NCI-H446 (cell line): ENCODE results near the gene GATA6.
"Not testable (repeated sequence)": the region's sequence is repeated elsewhere in the genome, so short reads cannot be mapped to it uniquely, and the experiment has no call there.

Source experiments
- DNase-seq, 2 experiments: peaks; one replicate each; lab custom pipeline; 2025; lab: John Stamatoyannopoulos, UW

GATA6 gene

DNA sequence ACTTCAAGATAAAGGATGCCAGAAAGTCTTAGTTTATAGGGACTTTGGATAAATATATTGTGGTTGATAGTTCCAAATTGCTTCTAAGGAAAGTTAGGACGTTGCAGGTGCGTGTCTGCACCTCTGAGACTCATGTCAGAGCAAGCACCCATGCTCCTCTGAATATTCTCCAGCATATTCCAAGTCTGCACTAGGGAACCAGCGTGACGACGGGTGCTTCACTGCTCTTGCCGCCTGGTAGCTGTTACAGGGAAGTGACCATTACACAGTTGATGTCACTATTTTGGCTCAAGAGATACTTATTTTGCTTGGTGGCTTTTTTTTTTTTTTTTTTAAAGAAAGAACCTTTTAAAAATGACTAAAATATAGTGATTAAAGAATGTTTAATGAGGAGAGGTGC, 35.6 kb downstream of the GATA6 start:
- DNase-seq, result no peak

DNA sequence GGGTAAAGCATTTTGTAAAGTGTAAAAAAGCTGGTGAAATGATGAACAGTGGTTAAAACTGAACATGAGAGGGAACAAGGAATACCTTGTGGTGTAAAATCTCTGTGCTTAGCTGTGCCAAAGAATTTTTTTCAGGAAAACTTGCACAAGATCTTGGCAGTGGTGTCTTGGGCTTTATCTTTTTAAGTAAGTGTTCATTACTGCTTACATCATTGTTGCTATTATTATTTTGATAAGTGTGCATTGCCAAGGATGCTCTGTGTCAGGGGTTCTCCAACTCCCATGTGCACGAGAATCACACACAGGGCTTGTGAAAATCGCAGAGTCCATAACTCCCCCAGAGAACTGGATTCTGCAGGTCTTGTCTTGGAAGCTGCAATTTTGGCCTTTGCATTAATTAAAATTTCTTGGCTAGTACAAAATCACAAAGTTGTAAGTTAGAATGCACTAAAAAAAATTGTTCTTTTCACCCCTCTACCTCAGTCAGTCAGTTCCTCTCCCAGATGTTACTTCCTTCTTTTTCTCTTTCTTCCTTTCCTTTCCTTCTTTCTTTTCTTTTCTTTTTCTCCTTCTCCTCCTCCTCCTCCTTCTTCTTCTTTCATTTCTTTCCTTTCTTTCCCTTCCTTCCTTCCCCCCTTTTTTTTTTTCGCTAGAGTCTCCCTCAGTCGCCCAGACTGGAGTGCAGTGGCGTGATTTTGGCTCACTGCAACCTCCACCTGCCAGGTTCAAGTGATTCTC, 37.8 kb downstream of the GATA6 start:
- no peak for DNase-seq

DNA sequence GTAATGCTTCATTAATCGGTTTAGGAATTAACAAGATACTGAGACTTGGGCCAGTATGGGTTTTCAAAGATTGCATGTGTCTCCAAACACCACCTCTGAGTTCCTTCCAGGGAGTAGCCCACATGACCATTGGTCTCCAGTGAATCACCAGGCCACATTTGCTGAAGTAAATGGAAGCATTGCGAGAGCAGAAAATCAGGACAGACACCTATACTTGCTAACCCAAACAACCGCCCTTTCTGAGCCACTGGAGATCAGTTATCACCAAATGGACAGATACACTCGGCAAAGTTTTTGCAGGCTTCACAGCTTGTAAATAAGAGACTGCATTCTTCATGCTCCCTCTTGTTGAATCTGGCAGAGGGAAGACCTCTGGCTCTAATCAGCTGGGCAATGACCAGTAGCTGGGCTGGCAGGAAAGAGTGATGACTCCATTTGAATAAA, 40.9 kb downstream of the GATA6 start:
- no peak for DNase-seq

DNA sequence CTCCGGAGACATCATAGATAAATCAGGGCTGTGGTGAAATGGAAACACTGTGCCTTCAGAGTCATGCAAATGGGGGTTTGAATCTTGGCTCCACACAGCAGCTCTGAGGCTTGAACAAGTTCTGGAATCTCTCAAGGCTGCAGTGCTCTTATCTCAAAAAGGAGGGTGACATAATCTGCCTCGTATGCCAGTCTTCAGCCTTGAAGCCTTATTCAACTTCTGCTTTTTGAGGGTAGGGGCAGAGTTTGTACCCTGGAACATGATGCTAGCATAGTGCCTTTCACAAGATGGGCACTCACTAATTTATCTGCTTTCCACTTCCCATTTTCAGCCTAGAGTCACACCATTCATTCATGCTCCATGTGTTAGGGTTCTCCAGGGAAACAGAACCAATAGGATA, 42.3 kb downstream of the GATA6 start:
- no peak for DNase-seq

GRCh38 chr18:22213333-22213973, 44.1 kb downstream of the GATA6 start:
- peak in 1 of 2 experiments; percentile 18 for DNase-seq

DNA sequence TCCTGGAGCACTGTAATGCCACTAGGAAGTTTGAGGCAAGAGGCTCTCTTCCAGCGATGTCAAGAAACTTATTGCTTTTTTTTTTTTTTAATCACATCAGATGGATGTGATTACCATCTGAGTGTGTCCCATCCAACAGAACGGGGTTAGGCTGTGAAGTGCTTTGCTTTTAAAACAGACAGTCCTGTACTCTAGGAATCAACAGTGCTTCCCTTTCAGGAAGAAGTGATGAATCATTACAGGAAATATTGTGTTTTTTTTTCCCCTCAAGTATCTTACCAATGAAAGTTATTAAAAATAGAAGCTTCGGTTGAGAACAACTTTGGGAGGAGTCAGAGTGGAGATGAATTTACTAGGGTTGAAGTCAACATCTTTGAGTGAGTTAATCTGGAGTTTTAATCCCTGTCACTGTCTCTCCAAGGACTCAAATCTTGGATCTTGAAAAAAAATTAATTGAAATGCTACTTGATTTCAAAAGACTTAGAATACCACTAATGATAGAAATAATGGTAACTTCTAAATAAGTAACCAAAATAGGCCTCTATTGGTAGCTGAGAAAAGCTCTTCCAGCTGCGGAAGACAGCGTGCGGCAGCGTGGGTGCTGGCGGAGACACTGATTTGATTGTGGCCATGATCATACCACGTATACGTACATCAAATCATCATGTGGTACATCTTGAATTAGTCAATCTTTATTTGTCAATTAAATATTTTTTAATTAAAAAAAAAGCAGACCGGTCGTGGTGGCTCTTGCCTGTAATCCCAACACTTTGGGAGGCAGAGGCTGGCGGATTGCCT, 45.5 kb downstream of the GATA6 start:
- DNase-seq, result no peak

- no peak for DNase-seq
Measured at GRCh38 chr18:22218835-22219234, 49.4 kb downstream of the GATA6 start.

- DNase-seq, result no peak
Measured at GRCh38 chr18:22219568-22220355, 50.4 kb downstream of the GATA6 start.

- DNase-seq, result not testable (repeated sequence)
Measured at GRCh38 chr18:22220585-22220984, 51.2 kb downstream of the GATA6 start.

- no peak for DNase-seq
Measured at GRCh38 chr18:22221350-22221749, 52.0 kb downstream of the GATA6 start.

DNA sequence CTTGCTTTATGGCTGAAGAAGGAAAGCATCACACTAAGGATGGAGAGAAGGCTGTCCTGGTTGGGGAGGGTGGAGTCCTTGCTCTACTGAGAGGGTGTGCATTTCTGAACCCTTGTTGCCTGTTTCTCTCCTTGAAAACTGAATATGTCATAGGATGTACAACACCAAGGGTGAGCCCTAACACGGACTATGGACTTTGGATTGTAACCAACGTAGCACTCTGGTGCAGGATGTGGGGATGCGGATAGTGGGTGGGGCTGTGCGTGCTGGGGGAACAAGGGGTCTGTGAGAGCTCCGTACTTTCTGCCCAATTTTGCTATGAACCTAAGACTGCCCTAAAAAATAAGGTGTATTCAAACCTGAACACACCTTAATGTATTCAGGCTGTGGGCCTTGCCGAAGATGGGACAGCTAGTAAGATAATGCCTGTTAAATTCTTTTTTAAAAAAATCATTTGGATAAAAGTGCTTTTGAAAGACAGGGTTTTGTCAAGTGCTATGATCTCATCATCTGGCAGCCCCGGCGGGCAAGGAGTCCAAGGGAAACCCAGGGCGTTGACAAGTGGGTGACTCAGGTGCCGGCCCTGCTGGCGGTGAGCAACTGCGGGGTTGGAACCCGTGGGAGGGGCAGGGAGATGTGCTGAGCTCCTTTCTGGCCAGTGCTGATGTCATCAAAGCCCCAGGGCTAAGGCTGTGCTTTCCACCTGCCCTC, 54.0 kb downstream of the GATA6 start:
- DNase-seq, result no peak

DNA sequence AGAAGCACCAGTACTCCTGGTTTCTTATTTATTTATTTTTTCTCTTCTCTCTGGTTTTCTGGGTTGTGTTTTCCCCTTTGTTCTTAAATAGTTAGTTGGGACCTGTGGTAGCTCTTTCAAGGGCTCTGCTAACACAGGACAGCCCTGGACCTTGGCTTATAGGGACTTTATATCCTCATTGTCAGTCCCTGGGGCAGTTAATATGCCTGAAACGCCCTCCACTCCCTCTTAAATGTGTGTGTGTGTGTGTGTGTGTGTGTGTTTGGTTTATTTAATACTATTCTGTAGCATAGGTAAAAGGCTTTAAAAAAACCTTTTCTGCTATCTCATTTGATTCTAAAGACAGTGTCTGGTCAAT, 54.6 kb downstream of the GATA6 start:
- no peak for DNase-seq

DNA sequence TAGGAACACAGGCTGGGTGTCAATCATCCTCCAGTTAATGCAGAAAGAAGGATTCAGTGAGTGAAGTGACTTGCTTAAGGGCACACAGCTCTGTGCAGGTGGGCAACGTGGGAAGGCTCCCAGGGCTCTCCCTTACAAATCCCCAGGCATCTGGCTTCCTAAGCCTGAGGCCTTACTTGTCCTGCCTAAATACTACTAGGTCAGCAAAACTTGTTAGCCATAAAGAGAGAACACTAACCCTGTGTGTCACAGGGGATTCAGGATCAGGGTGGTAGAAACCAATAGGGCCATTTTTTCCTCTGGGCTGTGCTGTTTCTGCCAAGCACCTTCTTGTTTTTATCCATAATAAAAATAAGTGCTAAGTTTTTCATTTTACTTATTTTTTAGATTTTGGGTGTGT, 55.0 kb downstream of the GATA6 start:
- no peak for DNase-seq

GRCh38 chr18:22226801-22227200, 57.4 kb downstream of the GATA6 start:
- no peak for DNase-seq

GRCh38 chr18:22228976-22229375, 59.6 kb downstream of the GATA6 start:
- no peak for DNase-seq

DNA sequence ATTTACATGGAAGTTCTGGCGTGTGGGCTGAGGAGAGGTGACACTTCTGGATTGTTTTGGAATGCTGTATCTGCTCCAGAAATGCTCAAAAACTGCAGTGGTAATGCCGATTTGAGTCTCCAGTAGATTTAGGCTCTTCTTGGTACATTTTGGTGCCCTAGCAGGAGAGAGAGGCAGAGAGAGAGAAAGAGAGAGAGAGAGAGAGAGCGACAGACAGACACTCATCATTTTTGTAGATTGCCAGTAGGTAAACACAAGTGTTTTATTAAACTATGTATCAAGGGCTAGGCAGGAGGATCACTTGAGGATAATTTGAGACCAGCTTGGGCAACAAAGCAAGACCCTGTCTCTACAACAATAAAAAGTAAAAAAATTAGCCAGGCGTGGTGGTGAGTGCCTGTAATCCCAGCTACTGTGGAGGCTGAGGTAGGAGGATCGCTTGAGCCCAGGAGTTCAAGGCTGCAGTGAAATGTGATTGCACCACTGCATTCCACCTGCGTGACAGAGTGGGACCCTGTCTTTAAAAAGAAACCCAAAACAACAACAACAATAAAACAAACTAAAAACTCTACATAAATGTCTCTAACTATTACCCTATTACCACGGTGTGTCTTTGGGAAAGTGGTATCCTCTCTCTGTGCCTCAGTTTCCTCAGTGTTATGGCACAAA, 60.2 kb downstream of the GATA6 start:
- no peak for DNase-seq

DNA sequence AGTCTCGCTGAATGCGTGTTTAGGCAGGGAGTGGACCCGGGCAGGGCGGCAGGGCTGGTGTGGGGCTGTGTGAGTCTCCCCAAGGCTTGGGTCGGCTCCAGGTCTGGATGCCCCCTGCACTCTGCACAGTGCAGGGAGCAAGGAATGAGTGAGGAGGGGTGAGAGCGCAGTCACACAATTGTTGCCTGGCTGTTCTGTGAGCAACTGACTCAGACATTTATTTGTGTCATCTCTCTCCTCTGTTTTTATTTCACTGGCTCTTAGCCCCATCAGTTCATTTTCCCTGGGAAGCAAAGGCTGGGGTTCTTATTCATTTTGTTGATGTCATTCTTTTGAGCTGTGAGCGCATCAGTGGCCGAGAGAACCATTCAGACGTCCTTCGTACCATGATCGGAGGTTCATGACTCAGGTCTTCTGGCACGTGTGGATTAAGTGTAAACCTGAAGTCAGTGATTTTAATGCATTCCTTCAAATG, 61.1 kb downstream of the GATA6 start:
- DNase-seq, result no peak

GRCh38 chr18:22233266-22233665, 63.9 kb downstream of the GATA6 start:
- DNase-seq, result no peak

GRCh38 chr18:22238036-22238435, 68.6 kb downstream of the GATA6 start:
- DNase-seq, result no peak

DNA sequence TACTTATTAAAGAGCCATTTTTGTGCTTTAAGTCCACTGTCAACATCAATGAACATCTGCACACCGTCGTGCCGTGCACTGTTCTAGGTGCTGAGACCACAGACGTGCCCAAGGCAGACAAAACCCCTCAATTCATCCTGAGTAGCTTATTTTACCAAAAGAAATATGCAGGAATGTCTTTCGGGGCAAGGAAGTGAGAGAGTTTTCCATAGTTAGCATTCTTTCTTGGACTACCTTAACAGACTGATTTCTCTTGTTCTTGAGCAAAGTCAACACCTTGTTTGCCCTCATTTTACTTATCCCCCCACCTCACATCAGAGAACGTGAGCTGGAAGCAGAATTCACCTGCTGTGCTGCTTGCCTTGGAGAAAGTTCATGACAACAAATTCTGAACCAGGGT, 69.3 kb downstream of the GATA6 start:
- DNase-seq, result no peak

GRCh38 chr18:22241921-22242361, 72.6 kb downstream of the GATA6 start:
- DNase-seq, result no peak
